ENCODE results near the gene ATP10A.

- no peak for TF ChIP-seq CTCF (conservative IDR thresholded peaks at IDR 0.05)
- no peak for TF ChIP-seq ZFX (IDR thresholded peaks at IDR 0.05)
Measured at GRCh38 chr15:25763954-25764353, 99.2 kb downstream of the ATP10A start.
